Spleen (tissue), 11 donors: ENCODE measurements around the gene WNT11. TPM values are rescaled to one million over a fixed set of nuclear protein-coding genes. Genes with fewer than 3 reads are reported as not detected.
A peak's percentile ranks its signal among the peaks of the same experiment; 100 is the strongest.

Experiments used
- DNase-seq: peaks from one replicate; pipeline ENCODE4 v3.0.0-alpha.2; 2020
- H3K27ac ChIP-seq, 8 donors: fragments of 200-600 bp; sonication (generic) in 7 of 8; 1 replicate in 4 of 8; 2 replicates in 4 of 8; pipeline versions ENCODE4 v1.5.0 to v1.8.0; 2016 to 2021; ENCODE audit warnings: inconsistent platforms in 4 of 8, mild to moderate bottlenecking in 4 of 8, moderate library complexity in 1 of 8
- H3K27me3 ChIP-seq, 7 donors: fragments of 200-600 bp; sonication (generic) in 6 of 7; replicated peaks in 1 of 7; 1 replicate in 4 of 7; 2 replicates in 3 of 7; pipeline versions ENCODE4 v1.5.0 to v1.8.0; 2016 to 2021; ENCODE audit warnings: inconsistent platforms in 3 of 7, mild to moderate bottlenecking in 1 of 7
- H3K36me3 ChIP-seq, 6 donors: fragments of 200-600 bp; sonication (generic) in 5 of 6; 1 replicate in 4 of 6; 2 replicates in 2 of 6; pipeline versions ENCODE4 v1.5.0 to v1.8.0; 2016 to 2021; ENCODE audit warnings: inconsistent platforms in 2 of 6
- H3K4me1 ChIP-seq, 6 donors: fragments of 200-600 bp; sonication (generic) in 5 of 6; 1 replicate in 3 of 6; 2 replicates in 3 of 6; pipeline versions ENCODE4 v1.5.0 to v1.8.0; 2016 to 2021; ENCODE audit warnings: inconsistent platforms in 3 of 6
- H3K4me3 ChIP-seq, 8 donors: fragments of 200-600 bp; sonication (generic) in 7 of 8; 1 replicate in 4 of 8; 2 replicates in 4 of 8; pipeline versions ENCODE4 v1.5.0 to v1.8.0; 2016 to 2021; ENCODE audit warnings: inconsistent platforms in 4 of 8, mild to moderate bottlenecking in 4 of 8, moderate library complexity in 2 of 8
- H3K9me3 ChIP-seq, 8 donors: fragments of 200-600 bp; sonication (generic) in 7 of 8; 1 replicate in 4 of 8; 2 replicates in 4 of 8; pipeline versions ENCODE4 v1.5.0 to v1.8.0; 2016 to 2021; ENCODE audit warnings: inconsistent platforms in 4 of 8
- CTCF ChIP-seq, 11 experiments: fragments of 200-600 bp in 7 of 11; fragments of 450-650 bp in 4 of 11; sonication (generic) in 4 of 11; IDR thresholded peaks in 8 of 11; conservative IDR thresholded peaks in 3 of 11; 1 replicate in 7 of 11; 2 replicates in 4 of 11; pipeline versions ENCODE4 v1.4.0 to v1.8.0; 2016 to 2021; ENCODE audit warnings: antibody characterized with exemption in 11 of 11, inconsistent platforms in 4 of 11, mild to moderate bottlenecking in 1 of 11
- POLR2A ChIP-seq, 3 donors: fragments of 450-650 bp; IDR thresholded peaks; one replicate each; pipeline ENCODE4 v1.5.1; 2017; ENCODE audit warnings: antibody characterized with exemption in 3 of 3, mild to moderate bottlenecking in 1 of 3
- POLR2AphosphoS5 ChIP-seq, 3 donors: sonication (generic); formaldehyde crosslinking; IDR thresholded peaks; one replicate each; pipeline ENCODE4 v1.5.1; 2017; ENCODE audit warnings: antibody characterized with exemption in 3 of 3
- WGBS, 5 donors: extraction: QIAGEN DNeasy Blood & Tissue Kit in 3 of 5; methylation state at CpG; one replicate each; pipeline versions ENCODE4 v1.1.5 to v1.1.7; 2013 to 2018; 5-methylcytosine and 5-hydroxymethylcytosine counted together
- intact Hi-C: fragments of 100-400 bp; cut with DNase I; formaldehyde crosslinking; loops from one replicate; pipeline ENCODE4 v1.15.0; 2023; ENCODE audit warnings: low total_unique reads
- polyA plus RNA-seq, 3 donors: library from polyadenylated mRNA; stranded (reverse); fragments of 200-250 nt; gene quantifications; one replicate each; pipeline ENCODE4 v1.2.1, GENCODE V29; 2013
- total RNA-seq, 7 donors: library from RNA; depleted of rRNA in 3 of 7; stranded (reverse); fragments of >200 nt in 3 of 7; fragmentation: NEBNext Ultra II Directional in 4 of 7; extraction: Animal tissue kit (Norgen Biotek cat#: 25700) in 4 of 7; gene quantifications; one replicate each; pipeline versions ENCODE4 v1.1.0 to v1.2.1, GENCODE V29; 2016 to 2021
- donor health status: healthy with polysubstance abuse.
- donor health status: DM: no; HTN: no; CAD: no; lungs with moderate emphysema.
- donor health status: DM: no; HTN: no; CAD: no.
- donor health status: Bipolar disorder and iron deficiency.
- donor health status: healthy.
- donor health status: DM: no; HTN: no; CAD: no.
- donor health status: DM: yes; HTN: yes; CAD: no.

The WNT11 gene
- total and polyA plus RNA-seq, 10 donors: 0.09 to 4.2 (median 1.6) TPM

GRCh38 chr11:76167590-76167989 is 38.7 kb downstream of the WNT11 start:
- Histone ChIP-seq H3K27me3 (peaks cover 0 to 4% (median 0%) of the 10 kb centered on the region in 7 donors), H3K9me3 (no peaks in the 10 kb centered on the region), H3K27ac (no peak overlapping the region), H3K36me3 (no peaks in the 10 kb centered on the region), H3K4me3 (no peak overlapping the region), H3K4me1 (no peaks in the 10 kb centered on the region)
- TF ChIP-seq CTCF (IDR thresholded peaks at IDR 0.05 in 8 of 11, conservative IDR thresholded peaks at IDR 0.05 in 3 of 11): no peak
- TF ChIP-seq POLR2A (IDR thresholded peaks at IDR 0.05): no peak
- TF ChIP-seq POLR2AphosphoS5 (IDR thresholded peaks at IDR 0.05): no peak
- no peak for DNase-seq
- intact Hi-C loops: no loop called here
- 71 to 82% (median 81%) methylated on average over 5 to 13 of the region's 13 CpGs for WGBS, 5 donors

GRCh38 chr11:76166314-76166713 is 40.0 kb downstream of the WNT11 start:
- no peak for DNase-seq
- H3K36me3 ChIP-seq: no peaks in the 10 kb centered on the region
- H3K4me1 ChIP-seq: peaks cover 0 to 4% (median 0%) of the 10 kb centered on the region in 6 donors
- H3K4me3 ChIP-seq: no peak overlapping the region
- TF ChIP-seq POLR2AphosphoS5 (IDR thresholded peaks at IDR 0.05) (no peak), CTCF (IDR thresholded peaks at IDR 0.05 in 8 of 11, conservative IDR thresholded peaks at IDR 0.05 in 3 of 11) (no peak), POLR2A (IDR thresholded peaks at IDR 0.05) (no peak)
- no peak overlapping the region for H3K27ac ChIP-seq
- peaks cover 0 to 4% (median 0%) of the 10 kb centered on the region in 7 donors for H3K27me3 ChIP-seq
- WGBS, 5 donors: 54 to 83% (median 74%) methylated on average over 5 to 6 of the region's 6 CpGs
- intact Hi-C loops: no loop called here
- no peaks in the 10 kb centered on the region for H3K9me3 ChIP-seq

- intact Hi-C loops: no loop called here
- TF ChIP-seq CTCF (IDR thresholded peaks at IDR 0.05 in 8 of 11, conservative IDR thresholded peaks at IDR 0.05 in 3 of 11) (no peak), POLR2AphosphoS5 (IDR thresholded peaks at IDR 0.05) (no peak), POLR2A (IDR thresholded peaks at IDR 0.05) (no peak)
- H3K27me3 ChIP-seq: peaks cover 0 to 4% (median 0%) of the 10 kb centered on the region in 7 donors
- WGBS, 5 donors: 89 to 91% (median 91%) methylated on average over 48 to 50 of the region's 50 CpGs
- H3K9me3 ChIP-seq: no peaks in the 10 kb centered on the region
- peaks cover 0 to 7% (median 0%) of the 10 kb centered on the region in 6 donors for H3K4me1 ChIP-seq
- H3K4me3 ChIP-seq: no peak overlapping the region
- H3K27ac ChIP-seq: no peak overlapping the region
- DNase-seq: no peak
- no peaks in the 10 kb centered on the region for H3K36me3 ChIP-seq
These were observed 41.2 kb downstream of the WNT11 start for GRCh38 chr11:76164861-76165751.

GRCh38 chr11:76164081-76164480 is 42.2 kb downstream of the WNT11 start:
- intact Hi-C loops: no loop called here
- TF ChIP-seq POLR2AphosphoS5 (IDR thresholded peaks at IDR 0.05) (no peak), CTCF (IDR thresholded peaks at IDR 0.05 in 8 of 11, conservative IDR thresholded peaks at IDR 0.05 in 3 of 11) (no peak), POLR2A (IDR thresholded peaks at IDR 0.05) (no peak)
- 83 to 93% (median 83%) methylated on average over 11 to 13 of the region's 13 CpGs for WGBS, 5 donors

More at GRCh38 chr11:76164081-76164480, 42.2 kb downstream of the WNT11 start:
- no peak overlapping the region for H3K4me3 ChIP-seq
- H3K27ac ChIP-seq: no peak overlapping the region
- H3K36me3 ChIP-seq: no peaks in the 10 kb centered on the region
- peak; percentile 54 for DNase-seq
- H3K4me1 ChIP-seq: peaks cover 0 to 7% (median 0%) of the 10 kb centered on the region in 6 donors
- no peaks in the 10 kb centered on the region for H3K9me3 ChIP-seq
- H3K27me3 ChIP-seq: peaks cover 0 to 4% (median 0%) of the 10 kb centered on the region in 7 donors
